Fibroblast of skin of left biceps (primary cell): ENCODE data around the gene SLC38A4.
"Not testable (repeated sequence)": the region's sequence is repeated elsewhere in the genome, so short reads cannot be mapped to it uniquely, and the experiment has no call there.

Experiments used
- DNase-seq, 2 experiments: peaks; one replicate each; pipeline ENCODE4 v3.0.0-alpha.2; 2013; ENCODE audit warnings: low read depth in 2 of 2

The SLC38A4 gene, protein sequence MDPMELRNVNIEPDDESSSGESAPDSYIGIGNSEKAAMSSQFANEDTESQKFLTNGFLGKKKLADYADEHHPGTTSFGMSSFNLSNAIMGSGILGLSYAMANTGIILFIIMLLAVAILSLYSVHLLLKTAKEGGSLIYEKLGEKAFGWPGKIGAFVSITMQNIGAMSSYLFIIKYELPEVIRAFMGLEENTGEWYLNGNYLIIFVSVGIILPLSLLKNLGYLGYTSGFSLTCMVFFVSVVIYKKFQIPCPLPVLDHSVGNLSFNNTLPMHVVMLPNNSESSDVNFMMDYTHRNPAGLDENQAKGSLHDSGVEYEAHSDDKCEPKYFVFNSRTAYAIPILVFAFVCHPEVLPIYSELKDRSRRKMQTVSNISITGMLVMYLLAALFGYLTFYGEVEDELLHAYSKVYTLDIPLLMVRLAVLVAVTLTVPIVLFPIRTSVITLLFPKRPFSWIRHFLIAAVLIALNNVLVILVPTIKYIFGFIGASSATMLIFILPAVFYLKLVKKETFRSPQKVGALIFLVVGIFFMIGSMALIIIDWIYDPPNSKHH

DNA sequence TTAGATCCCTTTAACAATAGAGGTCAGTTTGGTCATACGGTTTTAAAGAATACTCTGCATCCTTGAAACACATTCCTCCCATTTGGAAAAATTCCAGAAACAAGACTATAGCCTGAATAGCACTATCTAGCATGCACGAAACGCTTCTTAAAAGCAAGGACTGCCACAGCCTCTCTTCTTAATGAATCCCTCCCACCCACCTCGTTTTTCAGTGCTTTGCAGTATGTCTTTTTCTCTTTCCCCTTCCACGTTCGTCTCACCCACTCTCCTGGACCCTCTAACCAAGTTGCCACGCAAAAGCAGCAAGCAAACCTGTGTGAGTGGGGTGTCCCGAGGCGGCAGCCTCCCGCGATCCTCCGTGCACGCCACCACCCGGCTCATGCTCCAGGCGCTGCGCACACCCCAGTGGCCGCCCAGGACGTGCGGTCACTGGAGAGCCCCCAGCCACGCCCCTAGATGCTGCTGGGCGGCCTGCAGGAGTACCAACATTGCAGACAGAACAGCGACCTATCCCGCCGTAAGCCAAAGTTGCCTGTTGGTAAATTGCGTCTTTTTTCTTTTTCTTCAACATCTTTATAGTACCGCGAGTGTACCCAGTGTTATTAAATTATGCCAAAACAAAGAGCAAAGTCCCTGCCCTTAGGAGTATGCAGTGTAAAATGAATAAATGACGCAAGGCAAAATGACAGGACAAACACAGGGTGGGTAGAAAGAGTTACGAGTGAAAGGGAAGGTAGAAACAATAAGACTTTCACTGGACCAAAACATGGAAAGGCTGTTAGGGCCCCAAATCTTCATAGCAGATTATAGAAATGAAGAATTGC lies at the start of gene SLC38A4:
SLC38A4 (minus strand) TSS at position 407 of the 824 bp plus-strand sequence. CDS start 32,926 bp downstream, outside the sequence.
- peak; percentile 12 to 25 for DNase-seq

- DNase-seq: no peak
Observed at GRCh38 chr12:46875095-46875494, 49.3 kb upstream of the SLC38A4 start.

DNA sequence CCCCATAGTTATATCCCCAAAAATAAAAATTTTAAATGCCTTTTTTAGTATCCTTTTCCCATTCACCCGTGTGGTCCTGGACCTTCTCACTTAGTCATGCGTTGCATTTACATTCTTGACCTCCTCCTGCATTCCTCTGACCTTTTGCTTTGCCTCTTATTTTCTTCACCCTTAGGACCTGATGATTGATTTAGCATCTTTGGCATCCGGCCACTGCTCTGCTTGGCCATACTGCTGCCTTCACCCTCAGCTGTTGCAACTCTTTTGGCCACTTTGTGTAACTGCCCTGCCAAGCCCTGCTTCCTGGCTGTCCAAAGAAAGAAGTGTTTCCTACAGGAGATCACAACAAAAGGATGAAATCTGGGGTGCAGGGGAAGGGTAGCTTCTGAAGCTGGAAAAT lies 48.8 kb upstream of the SLC38A4 start:
- DNase-seq: peak in 1 of 2 experiments; percentile 23

- no peak for DNase-seq
Observed at GRCh38 chr12:46872135-46872534, 46.3 kb upstream of the SLC38A4 start.

DNA sequence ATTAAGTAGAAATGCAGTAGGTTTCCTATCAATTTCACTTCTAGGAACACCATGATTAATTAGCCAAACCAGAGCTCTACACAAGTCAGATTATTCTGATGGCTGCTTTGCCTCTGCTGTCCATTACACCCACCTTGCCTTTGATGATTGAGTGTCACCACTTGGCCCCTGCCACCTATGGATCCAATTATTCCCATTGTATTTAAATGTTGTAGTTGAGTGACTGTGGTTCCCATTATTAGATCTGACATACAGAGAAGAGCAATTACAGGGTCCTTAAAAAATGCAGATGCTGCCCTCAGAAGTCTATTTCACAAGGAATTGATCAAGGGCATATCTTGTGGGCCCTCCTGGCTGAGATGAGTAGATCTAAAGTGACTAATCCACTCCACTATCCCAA lies 39.5 kb upstream of the SLC38A4 start:
- no peak for DNase-seq

GRCh38 chr12:46858368-46858767 lies 32.6 kb upstream of the SLC38A4 start:
- DNase-seq: no peak

DNA sequence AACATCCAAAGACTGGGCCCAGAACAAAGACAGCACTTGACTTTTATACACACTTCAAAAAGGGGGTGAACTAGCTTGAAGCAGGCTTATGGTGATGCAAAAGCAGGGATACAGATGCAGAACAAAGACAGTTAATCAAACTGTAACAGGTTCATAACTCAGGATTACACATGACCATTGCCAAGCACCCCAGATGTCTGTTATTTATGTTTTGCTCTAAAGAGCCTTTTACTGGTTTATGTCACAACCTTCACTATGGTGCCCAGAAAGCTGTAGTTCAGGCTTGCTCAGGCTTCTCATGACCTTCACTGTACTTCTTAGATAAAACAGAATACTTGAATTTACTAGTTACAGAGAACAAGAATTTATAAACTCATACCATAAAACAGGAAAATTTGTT lies 31.7 kb upstream of the SLC38A4 start:
- DNase-seq: no peak

DNA sequence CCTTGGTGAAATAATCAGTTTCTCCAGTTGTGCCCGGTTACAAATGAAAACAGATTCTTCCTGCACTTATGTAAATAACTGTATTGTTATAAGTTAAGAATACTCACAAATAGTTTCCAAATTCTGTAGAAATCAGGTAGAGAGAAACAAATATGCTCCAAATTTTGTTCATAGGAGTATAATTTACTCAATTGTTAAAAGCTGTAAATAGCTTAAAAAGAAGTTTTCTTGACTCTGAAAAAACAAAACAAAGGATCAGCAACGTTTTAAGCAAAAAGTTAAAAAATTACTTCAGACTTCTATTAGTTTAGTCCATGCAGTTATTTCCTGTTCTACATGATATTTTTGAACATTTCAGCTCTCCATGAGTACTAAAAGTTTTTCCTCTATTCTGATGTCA lies 30.0 kb upstream of the SLC38A4 start:
- DNase-seq: no peak

DNA sequence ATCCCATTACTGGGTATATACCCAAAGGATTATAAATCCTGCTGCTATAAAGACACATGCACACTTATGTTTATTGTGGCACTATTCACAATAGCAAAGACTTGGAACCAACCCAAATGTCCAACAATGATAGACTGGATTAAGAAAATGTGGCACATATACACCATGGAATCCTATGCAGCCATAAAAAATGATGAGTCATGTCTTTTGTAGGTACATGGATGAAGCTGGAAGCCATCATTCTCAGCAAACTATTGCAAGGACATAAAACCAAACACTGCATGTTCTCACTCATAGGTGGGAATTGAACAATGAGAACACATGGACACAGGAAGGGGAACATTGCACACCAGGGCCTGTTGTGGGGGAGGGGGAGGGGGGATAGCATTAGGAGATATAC lies 28.4 kb upstream of the SLC38A4 start:
- DNase-seq: not testable (repeated sequence)

DNA sequence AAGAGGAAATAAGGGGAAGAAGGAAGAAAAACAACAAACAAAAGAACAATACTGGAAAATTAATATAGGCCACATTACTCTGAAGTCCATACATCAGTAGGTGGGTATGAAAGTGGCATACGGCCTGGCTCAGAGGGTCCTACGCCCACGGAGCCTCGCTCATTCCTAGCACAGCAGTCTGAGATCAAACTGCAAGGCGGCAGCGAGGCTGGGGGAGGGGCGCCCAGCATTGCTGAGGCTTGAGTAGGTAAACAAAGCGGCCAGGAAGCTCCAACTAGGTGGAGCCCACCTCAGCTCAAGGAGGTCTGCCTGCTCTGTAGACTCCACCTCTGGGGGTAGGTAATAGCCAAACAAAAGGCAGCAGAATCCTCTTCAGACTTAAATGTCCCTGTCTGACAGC lies 23.0 kb upstream of the SLC38A4 start:
- DNase-seq: not testable (repeated sequence)

DNA sequence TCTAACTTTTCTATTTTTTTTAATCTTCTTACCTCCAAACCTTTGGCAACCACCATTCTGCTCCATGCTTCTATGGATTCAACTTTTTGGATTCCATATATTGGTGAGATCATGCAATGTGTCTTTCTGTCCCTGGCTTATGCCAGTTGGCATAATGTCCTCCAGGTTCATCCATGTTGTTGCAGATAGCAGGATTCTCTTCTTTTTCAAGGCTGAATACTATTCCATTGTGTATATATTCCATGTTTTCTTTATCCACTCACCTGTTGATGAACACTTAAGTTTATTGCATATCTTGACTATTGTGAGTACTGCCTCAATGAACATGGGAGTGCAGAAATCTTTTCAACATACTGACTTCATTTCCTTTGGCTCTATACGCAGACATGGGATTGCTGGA lies 21.2 kb upstream of the SLC38A4 start:
- no peak for DNase-seq

- peak in 1 of 2 experiments; percentile 11 for DNase-seq
Observed at GRCh38 chr12:46843811-46844210, 18.0 kb upstream of the SLC38A4 start.

- DNase-seq: no peak
Observed at GRCh38 chr12:46841891-46842290, 16.1 kb upstream of the SLC38A4 start.

- DNase-seq: no peak
Observed at GRCh38 chr12:46839964-46840363, 14.2 kb upstream of the SLC38A4 start.

- DNase-seq: no peak
Observed at GRCh38 chr12:46839232-46839631, 13.4 kb upstream of the SLC38A4 start.

DNA sequence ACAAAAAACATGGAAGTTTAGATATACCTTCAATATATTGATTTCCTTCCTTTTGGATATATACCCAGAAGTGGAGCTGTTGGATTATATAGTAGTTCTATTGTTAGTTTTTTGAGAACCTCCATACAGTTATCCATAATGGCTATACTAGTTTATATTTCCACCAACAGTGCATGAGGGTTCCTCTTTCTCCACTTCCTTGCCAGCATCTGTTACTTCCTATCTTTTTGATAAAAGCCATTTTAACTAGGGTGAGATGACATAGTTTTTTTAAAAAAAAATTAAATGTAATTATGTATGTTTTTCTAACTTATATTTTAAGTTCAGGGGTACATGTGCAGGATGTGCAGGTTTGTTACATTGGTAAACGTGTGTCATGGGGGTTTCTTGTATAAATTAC lies 10.0 kb upstream of the SLC38A4 start:
- no peak for DNase-seq

DNA sequence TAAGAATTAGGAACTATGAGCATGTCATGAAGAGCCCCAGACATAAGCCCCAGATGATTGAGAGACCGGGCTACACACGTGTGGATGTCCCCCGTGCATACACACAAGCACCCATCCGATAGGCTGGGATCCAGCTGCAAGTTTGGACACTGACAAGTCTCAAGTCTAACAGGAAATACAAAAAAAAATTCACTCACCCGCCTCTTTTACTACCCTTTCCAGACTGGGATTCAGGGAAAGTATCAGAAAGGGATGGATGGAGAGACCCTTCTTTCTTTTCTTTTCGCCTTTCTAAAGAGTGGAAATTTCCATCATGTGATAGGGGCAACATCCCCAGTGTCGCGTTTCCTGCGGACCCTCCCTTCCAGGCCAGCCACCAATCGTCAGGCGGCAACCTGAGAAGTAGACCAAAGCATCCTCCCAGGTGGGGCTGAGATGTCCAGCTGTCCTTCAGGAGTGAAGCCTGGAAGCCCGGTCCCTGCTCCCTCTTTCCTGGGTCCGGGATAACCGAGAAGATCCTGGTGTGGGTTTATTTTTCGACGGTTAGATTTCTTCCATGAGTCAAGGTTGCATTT lies 6.4 kb upstream of the SLC38A4 start:
- no peak for DNase-seq

DNA sequence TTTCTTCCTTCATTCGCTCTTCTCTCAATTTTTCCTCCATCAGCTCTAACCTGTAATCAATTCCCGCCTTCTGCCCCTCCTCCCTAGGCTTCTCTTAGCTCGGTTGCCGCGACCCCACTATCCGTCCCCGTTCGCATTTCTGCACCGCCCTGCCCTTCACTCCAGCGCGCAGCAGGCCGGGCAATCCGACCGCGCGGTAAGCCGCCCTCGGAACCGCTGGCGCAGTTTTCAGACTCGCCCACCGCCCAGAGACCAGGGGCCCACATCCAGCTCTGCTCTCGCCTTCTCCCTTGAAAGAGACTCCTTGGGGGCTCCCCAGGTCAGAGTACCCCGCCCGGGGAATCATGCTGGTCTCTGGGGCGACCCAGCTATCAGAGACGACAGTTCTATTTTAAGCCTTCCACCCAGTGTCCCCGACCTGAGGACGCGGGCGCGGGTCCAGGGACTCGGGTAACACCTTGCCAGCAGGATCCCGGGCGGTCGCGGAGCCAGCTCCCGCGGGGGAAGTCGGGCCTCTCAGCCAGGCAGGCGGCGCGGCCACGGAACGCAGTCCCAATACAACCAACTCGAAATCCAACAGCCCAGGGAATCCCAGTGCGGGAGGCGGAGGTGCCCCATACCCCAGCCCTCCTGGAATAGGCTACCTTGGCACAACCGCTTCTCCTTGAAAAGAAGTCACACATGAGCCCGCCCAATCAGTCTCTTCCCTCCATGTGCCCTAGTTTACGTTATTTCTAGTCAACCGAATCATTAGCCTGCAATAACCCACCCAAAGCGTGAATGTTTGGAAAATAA lies 5.7 kb upstream of the SLC38A4 start:
- no peak for DNase-seq

GRCh38 chr12:46830731-46831334 lies 5.0 kb upstream of the SLC38A4 start:
- DNase-seq: no peak

- no peak for DNase-seq
Observed at GRCh38 chr12:46824709-46825108, 1.1 kb downstream of the SLC38A4 start.

- DNase-seq: no peak
Observed at GRCh38 chr12:46818642-46819041, 7.2 kb downstream of the SLC38A4 start.
